GM12892 (cell line): ENCODE data around the gene AKAP13.

Experiments used
- POLR2A ChIP-seq: IDR thresholded peaks from 2 replicates; pipeline ENCODE4 v1.6.1; 2011; ENCODE audit warnings: low read depth, low read length, control low read depth
- POLR2AphosphoS5 ChIP-seq: IDR thresholded peaks from 2 replicates; pipeline ENCODE4 v1.6.1; 2011; ENCODE audit warnings: low read depth, low read length, control low read depth
- TAF1 ChIP-seq: IDR thresholded peaks from 2 replicates; pipeline ENCODE4 v1.6.1; 2011; ENCODE audit warnings: low read depth, mild to moderate bottlenecking, control low read depth, low read length, borderline replicate concordance

DNA sequence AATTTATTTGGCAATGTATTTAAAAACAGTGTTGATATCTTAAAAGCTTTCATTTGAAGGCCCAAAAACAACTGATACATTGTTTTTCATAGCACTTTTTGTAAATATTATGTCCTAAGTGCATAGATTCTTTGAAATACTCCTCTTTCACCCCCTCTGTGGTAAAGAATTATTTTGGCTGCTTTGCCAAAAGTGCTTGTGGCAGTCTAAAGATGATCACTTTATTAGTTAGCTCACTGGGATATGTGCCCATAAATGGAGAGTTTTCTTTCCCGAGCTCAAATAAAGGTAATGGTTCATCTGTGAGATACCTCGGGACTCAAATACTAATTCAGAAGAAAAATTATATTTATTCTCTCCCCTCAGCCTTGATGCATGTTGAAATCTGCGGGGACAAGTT lies 16.7 kb downstream of the AKAP13 start:
- TF ChIP-seq POLR2A (no peak), TAF1 (no peak), POLR2AphosphoS5 (no peak)
